ENCODE data around the gene SEMA4D.

- TF ChIP-seq EP300 (IDR thresholded peaks at IDR 0.05): no peak
- TF ChIP-seq CTCF (IDR thresholded peaks at IDR 0.05): no peak
These were observed 30.6 kb upstream of the SEMA4D start for GRCh38 chr9:89528540-89528939.
